ENCODE data around the gene NYNRIN. TPM values are rescaled to one million over a fixed set of nuclear protein-coding genes. Genes with fewer than 3 reads are reported as not detected.

Gene NYNRIN
- total and polyA plus RNA-seq, 2 experiments from 2014 or later: 3.1 to 20.0 TPM

DNA sequence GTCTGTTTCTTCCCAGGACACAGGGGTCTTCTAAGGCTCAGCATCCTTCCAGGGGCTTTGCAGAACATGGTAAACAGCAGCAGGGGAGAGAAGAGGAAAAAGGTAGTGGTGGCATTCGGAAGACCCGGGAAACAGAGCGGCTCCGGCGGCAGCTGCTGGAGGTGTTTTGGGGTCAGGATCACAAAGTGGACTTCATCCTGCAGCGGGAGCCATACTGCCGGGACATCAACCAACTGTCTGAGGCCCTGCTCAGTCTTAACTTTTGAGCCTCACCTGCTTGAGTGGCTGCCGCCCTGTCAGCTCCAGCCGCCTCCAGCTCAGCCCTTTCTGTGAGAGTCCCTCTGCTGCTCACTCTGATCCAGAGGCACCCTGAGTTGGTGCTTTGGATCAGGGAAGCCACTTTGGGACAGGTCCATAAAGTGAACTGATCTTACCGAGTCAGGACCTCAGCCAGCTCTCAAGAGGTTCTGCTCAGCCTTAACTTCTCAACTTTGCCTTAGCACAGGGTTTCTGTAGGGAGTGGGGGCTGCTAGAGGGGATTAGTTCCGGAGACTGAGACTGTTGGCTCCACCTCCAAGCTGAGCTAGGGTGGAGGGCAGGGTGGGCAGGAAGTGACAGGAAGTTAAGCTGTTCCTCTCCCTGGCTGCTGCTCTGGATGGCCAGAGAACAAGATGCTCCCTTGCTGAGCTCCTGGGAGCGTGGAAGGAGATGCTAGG is 38.4 kb downstream of the NYNRIN start:
- H3F3A ChIP-seq (replicated peaks; ENCODE audit: low read depth): peaks cover 7% of the 10 kb centered on the region; the same call in 1 of the 2 replicates
- peaks cover 7% of the 10 kb centered on the region; the same call in 1 of the 2 replicates for H3K36me3 ChIP-seq (ENCODE audit: insufficient read depth)
- H3K4me1 ChIP-seq (ENCODE audit: insufficient read depth): peaks cover 8% of the 10 kb centered on the region
- Mint-ChIP-seq H3K4me1 (peaks cover 9% of the 10 kb centered on the region; the same call in 2 of the 3 replicates), H3K4me3 (no peak overlapping the region), H3K27me3 (ENCODE audit: insufficient read depth, low read depth, poor library complexity) (peaks cover 11% of the 10 kb centered on the region), H3K27ac (no peak overlapping the region), H3K36me3 (ENCODE audit: low read depth) (peaks cover 43% of the 10 kb centered on the region), H3K9me3 (no peaks in the 10 kb centered on the region)
- no peak overlapping the region for H3K4me2 ChIP-seq
- TF ChIP-seq, protein P1, sequence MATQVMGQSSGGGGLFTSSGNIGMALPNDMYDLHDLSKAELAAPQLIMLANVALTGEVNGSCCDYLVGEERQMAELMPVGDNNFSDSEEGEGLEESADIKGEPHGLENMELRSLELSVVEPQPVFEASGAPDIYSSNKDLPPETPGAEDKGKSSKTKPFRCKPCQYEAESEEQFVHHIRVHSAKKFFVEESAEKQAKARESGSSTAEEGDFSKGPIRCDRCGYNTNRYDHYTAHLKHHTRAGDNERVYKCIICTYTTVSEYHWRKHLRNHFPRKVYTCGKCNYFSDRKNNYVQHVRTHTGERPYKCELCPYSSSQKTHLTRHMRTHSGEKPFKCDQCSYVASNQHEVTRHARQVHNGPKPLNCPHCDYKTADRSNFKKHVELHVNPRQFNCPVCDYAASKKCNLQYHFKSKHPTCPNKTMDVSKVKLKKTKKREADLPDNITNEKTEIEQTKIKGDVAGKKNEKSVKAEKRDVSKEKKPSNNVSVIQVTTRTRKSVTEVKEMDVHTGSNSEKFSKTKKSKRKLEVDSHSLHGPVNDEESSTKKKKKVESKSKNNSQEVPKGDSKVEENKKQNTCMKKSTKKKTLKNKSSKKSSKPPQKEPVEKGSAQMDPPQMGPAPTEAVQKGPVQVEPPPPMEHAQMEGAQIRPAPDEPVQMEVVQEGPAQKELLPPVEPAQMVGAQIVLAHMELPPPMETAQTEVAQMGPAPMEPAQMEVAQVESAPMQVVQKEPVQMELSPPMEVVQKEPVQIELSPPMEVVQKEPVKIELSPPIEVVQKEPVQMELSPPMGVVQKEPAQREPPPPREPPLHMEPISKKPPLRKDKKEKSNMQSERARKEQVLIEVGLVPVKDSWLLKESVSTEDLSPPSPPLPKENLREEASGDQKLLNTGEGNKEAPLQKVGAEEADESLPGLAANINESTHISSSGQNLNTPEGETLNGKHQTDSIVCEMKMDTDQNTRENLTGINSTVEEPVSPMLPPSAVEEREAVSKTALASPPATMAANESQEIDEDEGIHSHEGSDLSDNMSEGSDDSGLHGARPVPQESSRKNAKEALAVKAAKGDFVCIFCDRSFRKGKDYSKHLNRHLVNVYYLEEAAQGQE (IDR thresholded peaks at IDR 0.05; ENCODE audit: unreplicated experiment): no peak
- TF ChIP-seq EZH2phosphoT487 (IDR thresholded peaks at IDR 0.05; ENCODE audit: unreplicated experiment) (no peak), ZNF114 (CRISPR knock-in tag; IDR thresholded peaks at IDR 0.05) (no peak), ZNF462 (CRISPR knock-in tag; IDR thresholded peaks at IDR 0.05) (no peak)
- TF ChIP-seq, protein P2, sequence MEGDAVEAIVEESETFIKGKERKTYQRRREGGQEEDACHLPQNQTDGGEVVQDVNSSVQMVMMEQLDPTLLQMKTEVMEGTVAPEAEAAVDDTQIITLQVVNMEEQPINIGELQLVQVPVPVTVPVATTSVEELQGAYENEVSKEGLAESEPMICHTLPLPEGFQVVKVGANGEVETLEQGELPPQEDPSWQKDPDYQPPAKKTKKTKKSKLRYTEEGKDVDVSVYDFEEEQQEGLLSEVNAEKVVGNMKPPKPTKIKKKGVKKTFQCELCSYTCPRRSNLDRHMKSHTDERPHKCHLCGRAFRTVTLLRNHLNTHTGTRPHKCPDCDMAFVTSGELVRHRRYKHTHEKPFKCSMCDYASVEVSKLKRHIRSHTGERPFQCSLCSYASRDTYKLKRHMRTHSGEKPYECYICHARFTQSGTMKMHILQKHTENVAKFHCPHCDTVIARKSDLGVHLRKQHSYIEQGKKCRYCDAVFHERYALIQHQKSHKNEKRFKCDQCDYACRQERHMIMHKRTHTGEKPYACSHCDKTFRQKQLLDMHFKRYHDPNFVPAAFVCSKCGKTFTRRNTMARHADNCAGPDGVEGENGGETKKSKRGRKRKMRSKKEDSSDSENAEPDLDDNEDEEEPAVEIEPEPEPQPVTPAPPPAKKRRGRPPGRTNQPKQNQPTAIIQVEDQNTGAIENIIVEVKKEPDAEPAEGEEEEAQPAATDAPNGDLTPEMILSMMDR (conservative IDR thresholded peaks at IDR 0.05; ENCODE audit: low read depth in 2 of 2): peak in 1 of 2 experiments; percentile 11; a peak in 1 of 4 replicates
- no peaks in the 10 kb centered on the region; the same call in 1 of the 2 replicates for H4K20me1 ChIP-seq (replicated peaks; ENCODE audit: insufficient read depth)
- peaks cover 10% of the 10 kb centered on the region; the same call in 1 of the 2 replicates for H3K79me2 ChIP-seq (replicated peaks; ENCODE audit: insufficient read depth)
- ATAC-seq (no peak), DNase-seq (ENCODE audit: low spot score) (peak; percentile 9)
- no peaks in the 10 kb centered on the region for H3K9me2 ChIP-seq (ENCODE audit: insufficient read depth)
- no peak overlapping the region for H2AFZ ChIP-seq
- H3K27ac ChIP-seq (ENCODE audit: low read depth): no peak overlapping the region
- H3K4me3 ChIP-seq: no peak overlapping the region
- no peaks in the 10 kb centered on the region for H3K27me3 ChIP-seq (ENCODE audit: insufficient read depth)

Data from GM23338 (cell line).